Chondrocyte (in vitro differentiated cells): ENCODE data around the gene SPATA17. TPM values are rescaled to one million over a fixed set of nuclear protein-coding genes. Genes with fewer than 3 reads are reported as not detected.

Source experiments
- DNase-seq: peaks from one replicate; pipeline ENCODE4 v3.0.0; 2021; ENCODE audit warnings: mixed read lengths, low spot score
- H3K27ac Mint-ChIP-seq: one replicate; pipeline ENCODE4 v1.8.0; 2021; ENCODE audit warnings: mild to moderate bottlenecking, moderate library complexity, mixed read lengths; ENCODE audit not compliant: unreplicated experiment
- H3K27me3 Mint-ChIP-seq: 2 replicates; pipeline ENCODE4 v1.8.0; 2021; ENCODE audit warnings: low read depth, mixed read lengths
- H3K36me3 Mint-ChIP-seq: 2 replicates; pipeline ENCODE4 v1.8.0; 2021; ENCODE audit warnings: low read depth, mixed read lengths
- H3K4me1 Mint-ChIP-seq: 2 replicates; pipeline ENCODE4 v1.8.0; 2021; ENCODE audit warnings: low read depth, mild to moderate bottlenecking, mixed read lengths
- H3K4me3 Mint-ChIP-seq: one replicate; pipeline ENCODE4 v1.8.0; 2021; ENCODE audit warnings: mild to moderate bottlenecking, moderate library complexity, mixed read lengths; ENCODE audit not compliant: unreplicated experiment
- H3K9me3 Mint-ChIP-seq: 2 replicates; pipeline ENCODE4 v1.8.0; 2021; ENCODE audit warnings: low read depth, mixed read lengths
- CTCF ChIP-seq: fragments of 200-600 bp; sonication (generic); IDR thresholded peaks from 2 replicates; pipeline ENCODE4 v1.5.0; 2021; ENCODE audit warnings: antibody characterized with exemption, mild to moderate bottlenecking, moderate library complexity
- total RNA-seq: library from RNA; stranded (reverse); gene quantifications from 3 replicates; pipeline ENCODE4 v1.2.1, GENCODE V29; 2021

Gene SPATA17
- total RNA-seq, 1 donor from 2014 or later = 0.15 TPM

GRCh38 chr1:217647791-217648190 is 16.6 kb downstream of the SPATA17 start:
- no peaks in the 10 kb centered on the region for H3K36me3 Mint-ChIP-seq
- no peak for TF ChIP-seq CTCF
- no peak for DNase-seq
- peaks cover 7% of the 10 kb centered on the region for H3K27me3 Mint-ChIP-seq
- H3K27ac Mint-ChIP-seq = no peak overlapping the region
- no peaks in the 10 kb centered on the region for H3K9me3 Mint-ChIP-seq
- H3K4me3 Mint-ChIP-seq = no peak overlapping the region
- no peaks in the 10 kb centered on the region for H3K4me1 Mint-ChIP-seq

- Mint-ChIP-seq H3K4me1 (no peaks in the 10 kb centered on the region), H3K27ac (no peak overlapping the region)
- no peak for TF ChIP-seq CTCF
These were observed 19.5 kb downstream of the SPATA17 start for GRCh38 chr1:217650674-217651073.

GRCh38 chr1:217660353-217661062 is 29.4 kb downstream of the SPATA17 start:
- no peaks in the 10 kb centered on the region for H3K4me1 Mint-ChIP-seq
- no peak overlapping the region for H3K4me3 Mint-ChIP-seq
- H3K9me3 Mint-ChIP-seq = no peaks in the 10 kb centered on the region
- no peaks in the 10 kb centered on the region for H3K36me3 Mint-ChIP-seq
- peak; percentile 79 for TF ChIP-seq CTCF
- peaks cover 8% of the 10 kb centered on the region for H3K27me3 Mint-ChIP-seq
- no peak overlapping the region for H3K27ac Mint-ChIP-seq
- no peak for DNase-seq

More at GRCh38 chr1:217650674-217651073, 19.5 kb downstream of the SPATA17 start:
- H3K9me3 Mint-ChIP-seq = no peaks in the 10 kb centered on the region
- no peak overlapping the region for H3K4me3 Mint-ChIP-seq
- no peaks in the 10 kb centered on the region for H3K27me3 Mint-ChIP-seq
- no peak for DNase-seq
- H3K36me3 Mint-ChIP-seq = no peaks in the 10 kb centered on the region

GRCh38 chr1:217661407-217661806 is 30.3 kb downstream of the SPATA17 start:
- no peak for DNase-seq
- TF ChIP-seq CTCF = no peak
- Mint-ChIP-seq H3K27me3 (peaks cover 10% of the 10 kb centered on the region), H3K36me3 (no peaks in the 10 kb centered on the region), H3K4me3 (no peak overlapping the region), H3K4me1 (no peaks in the 10 kb centered on the region), H3K27ac (no peak overlapping the region), H3K9me3 (no peaks in the 10 kb centered on the region)

- Mint-ChIP-seq H3K27ac (no peak overlapping the region), H3K9me3 (peaks cover 2% of the 10 kb centered on the region), H3K4me3 (no peak overlapping the region), H3K27me3 (peaks cover 34% of the 10 kb centered on the region), H3K36me3 (no peaks in the 10 kb centered on the region), H3K4me1 (no peaks in the 10 kb centered on the region)
- no peak for DNase-seq
- TF ChIP-seq CTCF = no peak
These were observed 37.3 kb downstream of the SPATA17 start for GRCh38 chr1:217668351-217668940.
